NB4 (cell line): ENCODE measurements around the gene PRKAG1.

Experiments used
- DNase-seq: peaks from one replicate; pipeline ENCODE4 v3.0.0; 2010; ENCODE audit warnings: low read depth
- H3K4me3 ChIP-seq: one replicate; pipeline ENCODE4 v1.5.1; 2011; ENCODE audit warnings: mild to moderate bottlenecking, low read depth, low read length, moderate library complexity
- MYC ChIP-seq: IDR thresholded peaks from 2 replicates; pipeline ENCODE4 v1.6.1; 2011; ENCODE audit warnings: low read depth, low read length
- POLR2A ChIP-seq: IDR thresholded peaks from 2 replicates; pipeline ENCODE4 v1.6.1; 2011; ENCODE audit warnings: mild to moderate bottlenecking; ENCODE audit not compliant: insufficient read length; ENCODE audit errors: extremely low read depth
- TF ChIP-seq, protein P1 (sequence below): IDR thresholded peaks from one replicate; pipeline ENCODE4 v1.5.1; 2012; ENCODE audit warnings: low read depth, low read length
- TF ChIP-seq, protein P2 (sequence below): IDR thresholded peaks from 2 replicates; pipeline ENCODE4 v1.6.1; 2011; ENCODE audit warnings: low read depth, low read length

The PRKAG1 gene

DNA sequence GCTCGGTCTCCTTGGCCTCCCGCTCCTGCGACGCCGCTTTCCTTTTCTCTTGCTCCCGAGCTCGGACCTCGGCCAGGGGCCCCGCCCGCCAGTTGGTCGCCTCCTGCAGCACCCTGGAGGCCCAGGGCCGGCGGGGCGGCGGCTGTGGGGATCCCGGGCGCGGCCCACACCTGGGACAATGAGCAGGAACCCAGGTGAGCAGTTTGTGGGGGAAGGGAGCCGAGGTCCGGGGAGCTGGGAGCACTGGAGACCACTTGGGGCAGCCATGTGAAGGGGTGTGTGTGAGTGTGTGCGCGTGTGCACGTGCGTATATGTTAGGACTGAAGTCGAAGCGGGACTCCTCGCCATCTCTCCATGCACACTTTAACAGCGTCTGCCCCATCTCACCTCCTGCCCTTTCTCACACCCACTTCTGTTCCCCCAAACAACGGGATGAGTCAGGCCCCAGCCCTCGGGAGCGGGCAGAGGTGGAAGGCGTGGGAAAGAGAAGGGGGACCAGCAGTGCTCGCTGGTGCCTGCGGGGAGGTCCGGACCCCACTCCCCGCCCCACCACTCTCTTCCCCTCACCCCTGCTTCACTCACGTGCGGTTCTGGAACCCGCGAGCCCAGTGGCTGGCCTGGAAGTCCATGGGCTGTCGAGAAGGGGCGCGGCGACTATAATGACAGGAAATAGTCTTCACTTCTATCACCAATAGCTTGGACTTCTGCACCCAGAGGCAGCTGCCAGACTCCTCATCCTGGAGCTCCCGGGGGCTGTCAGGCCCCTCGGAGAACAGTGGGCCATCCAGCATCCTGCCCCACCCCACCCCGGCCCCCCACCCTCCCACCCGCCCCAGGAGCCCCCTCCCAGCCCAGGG, 19.9 kb downstream of the PRKAG1 start:
- TF ChIP-seq POLR2A (no peak), MYC (no peak)
- TF ChIP-seq, protein P1, sequence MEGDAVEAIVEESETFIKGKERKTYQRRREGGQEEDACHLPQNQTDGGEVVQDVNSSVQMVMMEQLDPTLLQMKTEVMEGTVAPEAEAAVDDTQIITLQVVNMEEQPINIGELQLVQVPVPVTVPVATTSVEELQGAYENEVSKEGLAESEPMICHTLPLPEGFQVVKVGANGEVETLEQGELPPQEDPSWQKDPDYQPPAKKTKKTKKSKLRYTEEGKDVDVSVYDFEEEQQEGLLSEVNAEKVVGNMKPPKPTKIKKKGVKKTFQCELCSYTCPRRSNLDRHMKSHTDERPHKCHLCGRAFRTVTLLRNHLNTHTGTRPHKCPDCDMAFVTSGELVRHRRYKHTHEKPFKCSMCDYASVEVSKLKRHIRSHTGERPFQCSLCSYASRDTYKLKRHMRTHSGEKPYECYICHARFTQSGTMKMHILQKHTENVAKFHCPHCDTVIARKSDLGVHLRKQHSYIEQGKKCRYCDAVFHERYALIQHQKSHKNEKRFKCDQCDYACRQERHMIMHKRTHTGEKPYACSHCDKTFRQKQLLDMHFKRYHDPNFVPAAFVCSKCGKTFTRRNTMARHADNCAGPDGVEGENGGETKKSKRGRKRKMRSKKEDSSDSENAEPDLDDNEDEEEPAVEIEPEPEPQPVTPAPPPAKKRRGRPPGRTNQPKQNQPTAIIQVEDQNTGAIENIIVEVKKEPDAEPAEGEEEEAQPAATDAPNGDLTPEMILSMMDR = no peak
- TF ChIP-seq, protein P2, sequence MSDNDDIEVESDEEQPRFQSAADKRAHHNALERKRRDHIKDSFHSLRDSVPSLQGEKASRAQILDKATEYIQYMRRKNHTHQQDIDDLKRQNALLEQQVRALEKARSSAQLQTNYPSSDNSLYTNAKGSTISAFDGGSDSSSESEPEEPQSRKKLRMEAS = no peak
- peak; percentile 75 for DNase-seq
- H3K4me3 ChIP-seq = peak overlapping the region; percentile 78

DNA sequence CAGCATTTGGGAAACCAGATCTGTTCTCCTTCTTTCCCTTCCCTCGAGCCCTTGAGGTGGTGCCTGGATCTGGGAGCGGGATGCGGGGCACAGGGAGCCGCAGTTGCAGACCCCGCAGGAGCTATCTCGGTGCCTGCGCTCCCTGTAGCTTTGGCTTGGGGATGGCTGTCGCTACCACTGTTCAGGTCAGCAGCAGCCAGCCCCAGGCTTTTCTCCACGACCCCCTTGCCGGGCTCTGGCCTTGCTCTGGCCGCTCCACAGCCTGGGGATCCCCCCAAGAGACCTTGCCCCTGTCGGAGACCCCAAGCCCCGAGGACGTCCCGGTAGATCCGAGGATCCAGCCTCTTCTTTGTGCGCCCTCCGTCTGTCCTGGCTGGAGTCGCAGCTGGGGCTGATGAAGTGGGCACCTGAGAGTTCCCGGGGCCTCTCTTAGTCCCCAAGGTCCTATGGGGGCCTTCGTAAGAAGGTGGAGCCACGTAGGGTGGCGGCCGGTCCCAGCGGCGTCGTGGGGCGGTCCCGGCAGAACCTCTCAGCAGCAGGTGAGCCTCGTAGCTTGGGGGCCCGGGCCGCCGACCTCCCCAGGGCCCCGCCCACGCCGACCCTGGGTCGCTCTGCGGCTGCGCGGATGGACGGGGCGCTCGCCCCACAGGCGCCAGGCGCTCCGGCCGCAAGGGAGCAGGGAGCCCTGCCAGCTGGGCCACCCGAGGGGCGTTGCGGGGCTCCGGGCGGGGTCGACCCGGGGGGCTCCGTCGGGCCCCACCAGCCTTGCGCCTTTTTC, 20.7 kb downstream of the PRKAG1 start:
- TF ChIP-seq, protein P1 = peak; percentile 14
- no peak for TF ChIP-seq MYC
- peak overlapping the region; percentile 78 for H3K4me3 ChIP-seq
- peak; percentile 67 for DNase-seq

DNA sequence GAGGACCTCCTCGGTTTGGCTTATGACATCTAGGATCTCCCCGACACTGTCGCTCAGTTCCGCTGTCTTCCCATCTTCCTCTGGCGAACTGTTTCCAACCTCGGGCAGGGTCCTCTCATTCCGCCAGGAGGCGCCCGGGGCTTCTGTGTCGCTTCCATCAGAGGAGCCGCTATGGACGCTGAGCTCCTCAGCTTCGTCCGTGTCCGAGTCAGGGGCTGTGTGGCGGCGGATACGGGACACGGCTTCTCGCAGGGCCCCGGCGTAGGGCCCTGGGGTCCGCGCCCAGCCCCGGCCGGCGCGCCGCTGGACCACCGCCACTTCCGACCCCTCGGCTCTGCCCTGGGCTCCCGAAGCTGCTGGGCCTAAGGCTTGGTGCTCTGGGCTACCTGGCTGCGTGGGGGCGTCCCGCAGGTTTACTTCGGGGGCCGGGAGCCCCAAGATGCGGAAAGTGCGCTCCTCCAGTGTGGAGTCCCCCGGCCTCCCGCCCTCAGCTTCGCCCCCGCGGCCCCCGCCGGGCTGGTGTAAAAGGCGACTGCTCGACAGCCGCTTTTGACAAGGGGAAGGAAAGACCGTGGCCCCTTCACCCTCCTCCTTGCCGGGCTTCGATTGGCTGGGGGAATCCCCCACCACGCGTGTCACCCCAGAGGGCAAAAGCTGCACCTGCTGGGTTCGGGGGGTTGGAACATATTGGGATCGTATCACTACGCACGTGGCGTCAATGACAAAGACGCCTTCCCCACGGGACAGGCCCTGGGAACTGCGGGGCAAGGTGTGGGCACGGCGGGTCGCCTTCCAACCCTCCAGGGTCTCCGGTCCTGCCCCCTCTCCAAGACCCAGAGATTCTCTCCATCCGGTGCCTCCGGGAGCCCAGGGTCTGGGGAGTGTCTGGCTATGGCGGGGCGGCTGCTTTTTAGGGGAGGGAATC, 21.5 kb downstream of the PRKAG1 start:
- H3K4me3 ChIP-seq = no peak overlapping the region
- TF ChIP-seq, protein P2 = no peak
- TF ChIP-seq, protein P1 = peak; percentile 96
- peak; percentile 87 for DNase-seq

DNA sequence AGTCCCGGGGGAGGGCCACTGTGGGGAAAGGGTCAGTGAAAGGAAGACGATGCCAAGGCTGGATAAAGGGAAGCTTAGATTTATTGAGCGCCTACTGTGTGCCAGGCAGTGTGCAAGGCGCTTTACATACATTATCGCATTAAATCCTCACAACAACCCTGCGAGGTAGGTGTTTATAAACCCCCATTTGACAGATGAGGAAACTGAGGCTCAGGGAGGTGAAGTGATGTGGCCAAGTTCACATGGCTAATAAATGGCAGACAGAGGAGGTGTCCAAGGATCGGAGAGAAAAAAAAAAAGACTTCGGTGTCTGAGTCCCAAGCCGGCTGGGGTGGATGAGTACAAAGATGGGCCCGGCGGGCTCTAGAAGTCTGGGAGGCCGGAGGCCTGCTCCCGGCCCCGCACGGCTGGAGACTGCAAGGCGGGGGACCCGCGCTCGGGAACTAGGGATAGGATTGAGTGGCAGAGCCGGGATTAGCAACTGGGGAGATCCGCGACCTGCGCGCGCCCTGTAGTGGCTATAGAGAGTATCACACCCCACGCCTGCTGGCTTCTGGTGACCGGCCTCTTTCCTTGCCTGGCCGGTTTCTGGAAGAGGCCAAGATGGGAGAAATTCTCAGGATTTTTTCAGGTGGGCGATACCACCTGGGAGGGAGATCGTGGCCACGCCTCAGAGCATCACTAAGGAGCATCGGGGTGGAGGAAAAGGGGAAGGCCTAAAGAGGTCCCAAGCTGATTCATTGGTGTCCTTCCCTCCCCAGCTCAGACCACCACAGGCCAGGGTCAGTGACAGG, 23.3 kb downstream of the PRKAG1 start:
- TF ChIP-seq, protein P1 = peak; percentile 71
- TF ChIP-seq POLR2A = no peak
- peak; percentile 76 for DNase-seq
- H3K4me3 ChIP-seq = no peak overlapping the region

DNA sequence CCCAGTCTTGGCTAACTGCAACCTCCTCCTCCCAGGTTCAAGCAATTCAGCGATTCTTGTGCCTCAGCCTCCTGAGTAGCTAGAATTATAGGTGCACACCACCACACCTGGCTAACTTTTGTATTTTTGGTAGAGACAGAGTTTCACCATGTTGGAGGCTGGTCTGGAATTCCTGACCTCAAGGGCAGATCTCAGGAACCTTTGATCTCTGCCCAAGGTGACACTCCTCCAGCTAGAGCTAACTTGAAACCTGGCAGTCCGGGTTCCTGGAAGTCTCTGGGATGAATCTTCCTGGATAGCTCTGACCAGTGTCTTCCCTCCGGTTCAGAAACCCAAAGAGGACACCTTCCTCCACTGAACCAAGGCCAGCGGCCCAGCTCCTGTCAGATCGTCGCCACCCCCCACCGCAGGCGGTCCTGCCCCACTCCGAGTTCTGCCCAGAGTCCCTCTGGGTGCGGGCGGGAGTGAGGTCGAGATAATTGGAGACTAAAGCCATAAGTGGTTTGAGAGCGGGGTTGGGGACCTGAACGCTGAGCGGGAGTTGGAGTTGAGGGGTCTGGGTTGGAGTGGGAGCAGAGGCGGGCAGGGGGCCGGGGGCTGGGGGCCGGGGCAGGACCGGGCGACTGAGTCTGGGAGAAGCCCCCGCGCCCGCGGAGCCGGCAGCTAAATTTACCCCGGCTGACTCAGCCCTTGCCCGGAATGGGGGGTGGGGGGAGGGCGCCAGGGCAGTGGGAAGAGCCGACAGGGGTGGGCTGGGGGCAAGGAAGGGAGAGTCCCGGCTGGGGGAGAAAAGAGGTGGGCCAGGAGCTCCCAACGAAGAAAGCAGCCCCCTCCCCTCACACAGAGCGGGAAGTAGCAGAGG, 24.1 kb downstream of the PRKAG1 start:
- TF ChIP-seq MYC (no peak), POLR2A (no peak)
- TF ChIP-seq, protein P1 = no peak
- TF ChIP-seq, protein P2 = no peak
- H3K4me3 ChIP-seq = no peak overlapping the region
- DNase-seq = no peak
